Measurements from ENCODE around the gene ATOH8.

Gene ATOH8

DNA sequence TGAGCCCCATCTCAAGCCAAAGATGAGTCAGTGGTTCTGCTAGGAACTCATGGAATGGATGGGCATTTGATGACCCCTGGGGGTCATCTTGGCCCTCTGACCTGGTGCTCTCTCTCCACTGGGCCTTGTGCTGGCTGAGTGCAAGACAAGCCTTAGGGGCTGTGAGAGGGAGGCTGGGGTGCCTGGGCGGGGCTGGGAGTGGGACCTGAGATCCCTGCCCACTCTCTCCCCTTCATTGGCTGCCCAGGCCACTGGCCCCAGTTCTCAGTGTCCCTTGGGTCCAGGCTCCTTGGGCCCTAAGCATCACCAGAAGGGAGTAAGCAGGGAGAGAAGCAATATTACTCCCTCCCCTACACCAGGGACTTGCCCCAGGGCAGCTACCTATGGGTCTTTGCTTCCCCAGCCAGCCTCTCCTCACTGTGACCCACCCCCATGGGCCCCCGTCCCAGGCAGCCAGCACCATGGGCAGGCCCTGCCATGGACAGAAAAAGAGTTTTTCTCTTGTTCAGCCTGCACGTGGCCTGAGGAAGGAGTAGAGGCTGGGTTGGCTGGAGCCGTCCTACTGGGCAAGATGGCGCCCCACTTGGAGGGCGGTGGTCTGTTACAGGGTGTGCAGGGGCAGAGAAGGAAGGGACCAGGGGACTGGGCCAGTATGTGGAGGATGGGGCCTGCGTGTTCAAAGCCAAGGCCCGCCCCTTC, 33.6 kb downstream of the ATOH8 start:
- no peak for DNase-seq (ENCODE audit: low spot score)

DNA sequence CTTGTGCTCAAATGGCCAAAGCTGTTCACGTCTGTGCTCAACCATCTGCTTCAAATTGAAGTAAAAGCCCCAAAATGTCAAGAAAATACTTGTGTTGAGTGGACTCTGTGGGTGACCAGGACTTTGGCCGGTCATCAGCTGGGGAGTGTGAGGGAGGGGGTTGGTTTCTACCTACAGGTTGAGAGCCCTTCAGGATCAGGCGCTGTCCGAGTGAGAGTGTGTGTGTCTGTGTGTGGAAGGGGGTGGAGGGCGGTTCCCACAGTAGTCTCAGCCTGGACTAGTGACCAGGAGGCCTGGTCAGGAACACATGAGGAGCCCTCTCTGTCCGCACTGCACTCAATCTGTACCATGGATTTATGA, 34.2 kb downstream of the ATOH8 start:
- no peak for DNase-seq (ENCODE audit: low spot score)

DNA sequence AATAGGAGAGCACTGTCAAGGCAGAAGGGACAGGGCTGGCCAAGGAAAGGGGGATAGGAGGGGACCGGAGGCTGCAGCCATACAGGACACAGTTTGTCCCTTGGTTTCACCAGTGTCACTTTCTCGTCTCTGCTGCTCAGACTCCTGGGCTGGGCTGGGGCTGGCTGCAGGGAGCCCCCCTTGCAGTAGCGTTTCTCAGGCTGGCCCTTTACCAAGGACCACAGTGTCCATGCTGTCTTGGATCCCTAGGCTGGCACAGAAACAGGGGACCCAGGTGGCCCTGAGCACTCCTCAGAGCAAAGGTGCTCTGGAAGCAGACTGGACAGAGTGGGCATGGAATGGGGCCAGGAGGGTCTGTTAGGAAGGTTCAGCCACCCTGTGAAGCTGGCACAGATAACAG, 34.8 kb downstream of the ATOH8 start:
- DNase-seq (ENCODE audit: low spot score), result no peak

- no peak for DNase-seq (ENCODE audit: low spot score)
Measured at GRCh38 chr2:85789271-85789670, 35.5 kb downstream of the ATOH8 start.

DNA sequence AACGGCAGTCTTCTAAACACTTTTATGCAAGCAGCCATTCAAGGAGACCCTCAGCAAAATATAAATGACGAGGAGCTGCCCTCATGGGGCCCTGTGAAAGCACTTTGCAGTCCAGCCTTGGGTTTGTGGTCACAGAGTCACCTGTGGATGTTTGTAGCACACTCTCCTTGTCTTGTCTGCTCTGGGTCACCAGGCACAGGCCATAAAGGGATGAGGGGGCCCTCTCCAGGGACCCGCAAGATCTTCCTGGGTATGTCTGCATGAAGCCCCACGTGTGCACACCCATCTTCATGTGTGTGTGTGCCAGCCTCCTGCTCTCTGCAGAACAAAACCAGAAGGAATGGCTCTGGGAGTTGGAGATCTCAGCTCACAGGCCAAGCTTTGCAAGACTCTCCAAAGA, 36.2 kb downstream of the ATOH8 start:
- DNase-seq (ENCODE audit: low spot score), result no peak

GRCh38 chr2:85790499-85791188, 36.9 kb downstream of the ATOH8 start:
- DNase-seq (ENCODE audit: low spot score), result no peak

DNA sequence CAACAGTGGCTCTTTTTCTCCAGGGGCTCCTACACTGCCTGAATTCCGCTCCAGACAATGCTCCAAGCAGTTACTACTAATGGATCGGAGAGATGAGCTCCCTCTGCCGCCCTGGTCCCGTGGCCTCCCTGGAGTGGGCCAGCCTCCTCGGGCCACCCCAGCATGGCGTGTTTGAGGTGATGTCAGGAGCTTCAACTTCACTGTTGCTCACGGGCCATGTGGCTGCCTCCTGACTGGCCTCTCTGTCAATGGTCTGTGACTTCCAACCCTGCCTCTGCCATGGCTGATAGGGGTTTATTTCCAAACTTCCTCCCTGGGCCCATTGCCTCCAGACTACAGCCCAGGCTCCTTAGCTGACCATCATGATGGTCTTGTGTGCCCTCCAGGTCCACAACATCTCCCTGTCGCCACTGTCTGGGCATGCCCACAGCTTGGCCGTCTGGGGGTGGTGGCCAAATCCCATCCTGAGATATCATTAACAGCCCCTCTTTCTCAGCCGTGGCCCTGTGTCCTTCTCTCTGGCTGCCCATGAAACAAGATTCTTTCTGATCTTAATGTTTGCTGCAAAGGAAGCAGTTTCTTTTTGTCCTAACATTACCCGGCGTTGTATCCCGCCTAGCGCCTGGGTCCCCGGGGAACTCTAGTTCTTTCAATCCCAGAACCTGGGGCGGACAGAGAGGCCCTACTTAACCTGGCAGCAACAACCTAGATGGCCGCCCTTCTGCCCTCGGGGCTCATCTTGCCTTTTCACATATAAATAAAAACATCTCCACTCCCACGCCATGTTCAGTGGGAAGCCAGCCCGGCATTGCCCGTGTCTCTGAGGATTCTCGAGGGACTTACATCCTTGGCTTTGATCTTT, 38.1 kb downstream of the ATOH8 start:
- no peak for DNase-seq (ENCODE audit: low spot score)

DNA sequence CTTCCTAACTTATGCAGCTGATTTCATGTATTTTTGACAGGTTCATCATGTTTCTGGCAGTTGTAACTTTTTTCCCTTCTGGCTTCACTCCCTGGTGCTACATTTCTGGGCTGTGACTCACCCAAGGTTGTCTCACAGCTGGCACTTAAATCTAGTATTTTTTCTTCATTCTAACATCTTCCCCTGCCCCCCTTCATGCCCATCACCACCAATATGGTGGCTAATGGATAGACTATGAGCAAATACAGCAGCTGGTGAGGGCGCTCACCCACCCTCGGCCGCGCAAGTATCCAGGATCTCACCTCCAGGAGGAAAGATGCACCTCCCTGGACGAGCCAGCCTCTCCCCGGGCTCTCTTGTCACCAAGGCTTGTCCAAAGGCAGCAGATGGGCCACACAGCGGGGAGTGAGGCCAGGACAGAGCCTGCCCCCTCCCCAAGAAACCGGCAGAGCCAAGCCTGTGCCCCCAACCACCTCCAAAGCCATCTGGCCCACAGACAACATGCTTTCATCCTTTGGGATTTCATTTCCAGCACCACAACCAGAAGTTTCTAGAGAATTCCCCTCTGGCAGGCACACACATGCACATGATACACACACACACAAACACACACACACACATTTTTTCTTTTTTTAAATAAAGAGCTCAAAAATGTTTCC, 39.1 kb downstream of the ATOH8 start:
- DNase-seq (ENCODE audit: low spot score), result peak; percentile 49

GRCh38 chr2:85793584-85793983, 39.8 kb downstream of the ATOH8 start:
- DNase-seq (ENCODE audit: low spot score), result no peak

- no peak for DNase-seq (ENCODE audit: low spot score)
Measured at GRCh38 chr2:85794038-85794441, 40.2 kb downstream of the ATOH8 start.

DNA sequence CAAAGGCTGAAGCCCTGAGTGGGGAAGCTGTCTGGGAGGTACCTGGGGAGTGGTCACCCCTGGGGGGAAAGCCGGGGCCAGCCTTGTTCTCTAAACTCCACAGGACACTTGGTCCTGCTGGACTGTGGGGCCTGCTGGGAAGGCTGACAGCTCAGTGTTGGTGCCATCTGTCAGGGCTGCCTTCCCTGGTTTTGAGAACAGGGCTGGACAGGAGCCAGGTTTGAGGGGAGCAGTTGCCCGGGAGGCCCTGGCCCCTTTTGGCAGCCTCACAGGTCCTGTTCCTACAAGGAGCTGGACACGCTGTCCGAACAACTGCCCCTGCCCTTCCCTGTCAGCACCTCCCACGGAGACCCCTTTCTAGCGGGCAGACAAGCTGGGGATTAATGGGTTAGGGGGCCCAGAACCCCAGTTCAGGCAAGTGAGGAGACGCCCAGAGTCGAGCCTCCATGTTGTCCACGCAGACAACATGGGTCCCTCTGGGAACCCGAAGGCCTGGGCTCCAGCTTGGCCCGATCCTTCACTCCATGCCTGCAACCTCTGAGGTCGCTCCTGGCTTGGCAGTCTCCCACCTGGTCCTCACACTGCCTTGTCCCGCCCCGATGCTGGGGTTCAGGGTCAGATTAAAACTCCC, 40.8 kb downstream of the ATOH8 start:
- DNase-seq (ENCODE audit: low spot score), result no peak

DNA sequence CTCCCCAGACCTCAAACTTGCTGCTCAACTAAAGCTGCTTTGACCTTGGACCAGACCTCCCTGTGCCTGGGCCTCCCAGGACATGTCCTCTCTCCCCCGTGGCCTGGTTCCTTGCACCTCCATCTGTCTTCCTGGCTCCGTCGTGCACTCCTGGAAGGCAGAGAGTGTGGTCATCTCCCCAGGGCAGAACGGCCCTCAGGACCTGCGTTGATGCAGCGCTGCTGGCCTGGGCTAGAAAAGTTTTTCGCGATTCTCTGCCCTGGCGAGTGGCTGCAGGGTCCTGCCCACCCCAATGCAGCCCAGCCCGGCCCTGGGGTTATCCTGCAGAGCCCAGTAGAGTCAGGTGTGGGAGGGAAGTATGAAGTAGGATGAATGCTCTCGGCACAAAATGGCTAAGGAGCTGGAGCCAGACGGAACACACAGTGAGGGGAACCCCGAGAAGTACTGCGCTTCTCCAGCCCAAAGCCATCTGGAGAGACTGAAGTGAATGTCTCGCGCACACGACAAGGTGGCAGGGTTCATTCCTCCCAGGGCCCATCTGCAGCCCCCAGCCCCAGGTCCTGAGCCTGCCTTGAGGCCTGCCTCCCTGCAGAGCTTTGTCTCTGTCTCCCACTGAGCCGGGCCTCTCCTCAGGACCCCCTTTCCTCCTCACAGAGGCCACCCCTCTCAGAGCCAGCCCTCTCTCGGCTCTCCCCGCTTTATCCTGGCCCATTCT, 41.7 kb downstream of the ATOH8 start:
- DNase-seq (ENCODE audit: low spot score), result no peak

DNA sequence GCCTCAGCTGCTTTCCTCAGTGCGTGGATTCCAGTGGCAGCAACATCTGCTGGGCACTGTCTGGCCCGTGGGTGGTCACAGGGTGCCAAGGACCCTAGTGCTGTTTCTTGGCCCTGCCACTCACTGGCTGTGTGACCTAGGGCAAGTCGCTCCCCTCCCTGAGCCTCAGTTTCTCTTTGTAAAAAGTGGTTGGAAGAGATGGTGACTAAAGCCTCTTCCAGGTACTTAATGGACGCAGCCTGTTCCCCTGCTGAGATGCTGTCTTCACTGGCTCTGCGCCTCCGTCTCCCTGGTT, 42.2 kb downstream of the ATOH8 start:
- no peak for DNase-seq (ENCODE audit: low spot score)

DNA sequence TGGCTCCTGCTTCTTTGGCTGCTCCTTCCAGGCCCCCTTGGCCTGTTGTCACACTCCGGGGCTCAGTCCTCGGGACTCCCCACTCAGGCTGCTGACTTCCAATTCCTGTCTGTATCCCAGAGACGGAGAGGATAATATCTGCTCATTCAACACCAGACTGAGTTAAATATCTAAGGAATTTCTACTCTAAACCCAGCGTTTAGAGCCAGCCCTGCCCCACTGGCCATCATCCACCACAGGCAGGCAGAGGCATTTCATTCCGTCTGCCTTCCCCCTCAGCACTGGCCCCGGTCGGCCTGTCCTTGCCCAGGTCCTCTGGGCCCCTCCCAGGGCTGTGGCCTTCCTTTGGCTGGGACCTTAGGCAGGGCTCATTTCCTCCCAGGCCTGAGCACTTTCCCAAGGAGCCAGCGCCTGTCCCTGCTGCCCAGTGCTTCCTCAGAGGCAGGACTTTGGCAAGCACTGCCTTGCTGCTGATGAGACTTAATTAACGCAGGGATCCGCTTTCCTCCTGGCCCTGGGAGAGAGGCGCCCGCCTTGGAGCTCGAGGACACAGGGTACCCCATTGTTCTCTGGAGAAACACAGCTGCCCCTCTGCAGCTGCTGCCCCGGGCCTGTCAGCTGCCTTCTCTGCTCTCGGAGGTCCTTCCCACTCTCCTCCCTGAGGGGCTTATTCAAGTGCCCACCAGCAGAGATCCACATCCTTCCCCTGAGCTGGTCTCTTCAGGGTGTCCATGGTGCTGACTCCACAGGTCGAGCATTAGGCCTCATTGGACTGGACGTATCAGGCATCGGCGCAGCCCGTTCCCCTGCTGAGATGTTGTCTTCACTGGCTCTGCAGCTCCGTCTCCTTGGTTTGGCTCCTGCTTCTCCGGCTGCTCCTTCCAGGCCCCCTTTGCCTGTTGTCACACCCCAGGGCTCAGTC, 42.8 kb downstream of the ATOH8 start:
- no peak for DNase-seq (ENCODE audit: low spot score)

GRCh38 chr2:85797263-85797660, 43.5 kb downstream of the ATOH8 start:
- no peak for DNase-seq (ENCODE audit: low spot score)

GRCh38 chr2:85797921-85798320, 44.1 kb downstream of the ATOH8 start:
- peak; percentile 13 for DNase-seq (ENCODE audit: low spot score)

- peak; percentile 25 for DNase-seq (ENCODE audit: low spot score)
Measured at GRCh38 chr2:85799215-85799956, 45.6 kb downstream of the ATOH8 start.

DNA sequence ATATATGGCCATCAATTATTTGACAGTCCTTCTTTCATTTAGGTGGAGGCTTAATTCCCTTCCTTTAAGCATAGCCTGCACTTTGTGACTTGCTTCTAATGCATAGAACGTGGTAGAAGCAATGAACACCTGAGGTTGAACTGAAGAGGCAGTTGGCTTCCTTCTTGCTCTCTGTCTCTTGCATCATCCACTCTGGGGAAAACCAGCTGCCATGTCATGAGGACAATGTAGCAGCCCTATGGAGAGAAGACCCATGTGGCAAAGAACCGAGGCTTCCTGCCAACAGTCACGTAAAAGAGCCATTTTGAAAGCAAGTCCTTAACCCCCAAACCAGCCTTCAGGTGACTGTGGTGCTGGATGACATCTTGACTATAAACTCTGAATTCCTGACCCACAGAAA, 46.8 kb downstream of the ATOH8 start:
- DNase-seq (ENCODE audit: low spot score), result no peak

DNA sequence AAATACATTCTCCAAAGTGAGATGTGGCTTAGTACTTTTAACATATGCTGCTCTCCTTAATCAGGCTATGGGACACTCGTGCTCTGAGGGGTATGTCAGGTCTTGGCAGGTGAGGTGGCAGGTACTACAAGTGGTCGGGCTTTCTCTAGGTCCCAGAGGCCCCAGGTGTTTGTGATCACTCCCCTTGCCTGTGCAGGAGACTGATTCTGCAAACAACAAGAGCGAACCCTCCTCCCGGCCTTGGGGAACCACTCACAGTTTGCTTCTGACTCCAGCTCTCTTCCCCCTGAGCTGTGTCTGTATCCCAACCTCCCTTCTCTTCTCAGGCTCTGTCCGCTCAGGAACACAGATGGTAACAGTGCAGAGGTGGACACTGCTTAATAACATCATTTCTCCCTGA, 48.1 kb downstream of the ATOH8 start:
- no peak for DNase-seq (ENCODE audit: low spot score)

Data from RKO (cell line).